Measurements from ENCODE around the gene SPON2. TPM values are rescaled to one million over a fixed set of nuclear protein-coding genes. Genes with fewer than 3 reads are reported as not detected.

SPON2 gene
- total RNA-seq, 6 experiments from 2014 or later: 12.0 to 53.5 (median 48.2) TPM

- no peak overlapping the region for H3K27ac Mint-ChIP-seq
- peaks cover 6% of the 10 kb centered on the region for H3K36me3 Mint-ChIP-seq (ENCODE audit: low read depth)
- no peak overlapping the region for H3K4me3 Mint-ChIP-seq
- no peak for DNase-seq
- peaks cover 5% of the 10 kb centered on the region; the same call in 1 of the 2 replicates for H3K9me3 Mint-ChIP-seq
- H3K27me3 Mint-ChIP-seq (ENCODE audit: insufficient read depth): peaks cover 1% of the 10 kb centered on the region; the same call in 1 of the 2 replicates
- no peak for TF ChIP-seq CTCF (IDR thresholded peaks at IDR 0.05)
- H3K4me1 Mint-ChIP-seq (ENCODE audit: low read depth): peaks cover 66% of the 10 kb centered on the region
Observed at GRCh38 chr4:1187182-1187581, 14.8 kb upstream of the SPON2 start.

- H3K4me3 Mint-ChIP-seq: peak overlapping the region; percentile 31
- H3K9me3 Mint-ChIP-seq: peaks cover 24% of the 10 kb centered on the region
- TF ChIP-seq CTCF (IDR thresholded peaks at IDR 0.05): no peak
- H3K36me3 Mint-ChIP-seq (ENCODE audit: low read depth): peaks cover 28% of the 10 kb centered on the region
- H3K4me1 Mint-ChIP-seq (ENCODE audit: low read depth): peaks cover 54% of the 10 kb centered on the region
- peak overlapping the region; percentile 86 for H3K27ac Mint-ChIP-seq
- no peak for DNase-seq
- no peaks in the 10 kb centered on the region for H3K27me3 Mint-ChIP-seq (ENCODE audit: insufficient read depth)
Observed at GRCh38 chr4:1183985-1184773, 11.8 kb upstream of the SPON2 start.

- H3K4me3 Mint-ChIP-seq: peak overlapping the region; percentile 31; the same call in 1 of the 2 replicates
- no peak for TF ChIP-seq CTCF (IDR thresholded peaks at IDR 0.05)
- H3K4me1 Mint-ChIP-seq (ENCODE audit: low read depth): peaks cover 46% of the 10 kb centered on the region
- H3K36me3 Mint-ChIP-seq (ENCODE audit: low read depth): peaks cover 28% of the 10 kb centered on the region
- no peak for DNase-seq
- peak overlapping the region; percentile 86; the same call in 1 of the 2 replicates for H3K27ac Mint-ChIP-seq
- no peaks in the 10 kb centered on the region for H3K27me3 Mint-ChIP-seq (ENCODE audit: insufficient read depth)
- peaks cover 24% of the 10 kb centered on the region for H3K9me3 Mint-ChIP-seq
Observed at GRCh38 chr4:1182313-1182712, 9.9 kb upstream of the SPON2 start.

- no peak for TF ChIP-seq CTCF (IDR thresholded peaks at IDR 0.05)
- H3K4me3 Mint-ChIP-seq: no peak overlapping the region
Observed at GRCh38 chr4:1180663-1181062, 8.3 kb upstream of the SPON2 start.

GRCh38 chr4:1179976-1180375 lies 7.6 kb upstream of the SPON2 start:
- Mint-ChIP-seq H3K4me3 (no peak overlapping the region), H3K27me3 (ENCODE audit: insufficient read depth) (no peaks in the 10 kb centered on the region), H3K9me3 (peaks cover 24% of the 10 kb centered on the region), H3K36me3 (ENCODE audit: low read depth) (peaks cover 28% of the 10 kb centered on the region), H3K27ac (no peak overlapping the region), H3K4me1 (ENCODE audit: low read depth) (peaks cover 37% of the 10 kb centered on the region)
- DNase-seq: no peak
- no peak for TF ChIP-seq CTCF (IDR thresholded peaks at IDR 0.05)

More at GRCh38 chr4:1180663-1181062, 8.3 kb upstream of the SPON2 start:
- Mint-ChIP-seq H3K4me1 (ENCODE audit: low read depth) (peaks cover 37% of the 10 kb centered on the region), H3K36me3 (ENCODE audit: low read depth) (peaks cover 28% of the 10 kb centered on the region), H3K27me3 (ENCODE audit: insufficient read depth) (no peaks in the 10 kb centered on the region), H3K27ac (no peak overlapping the region), H3K9me3 (peaks cover 24% of the 10 kb centered on the region)
- DNase-seq: no peak

All from HFFc6 (cell line).